HG03066 (cell line): ENCODE results near the gene EID3.
"Not testable (repeated sequence)": the region's sequence is repeated elsewhere in the genome, so short reads cannot be mapped to it uniquely, and the experiment has no call there.

Experiments used
- ATAC-seq: cut with Tn5 transposase; IDR thresholded peaks from one replicate; pipeline ENCODE4 v1.9.1; 2021; ENCODE audit warnings: low read depth; ENCODE audit not compliant: unreplicated experiment

EID3 gene

GRCh38 chr12:104303538-104304151, at the start of gene EID3:
Gene EID3, plus strand, starts transcription at chr12:104303739. Its CDS starts 196 bp downstream, at chr12:104303935.
- peak; percentile 85 for ATAC-seq

GRCh38 chr12:104257913-104258472, 45.5 kb upstream of the EID3 start:
- no peak for ATAC-seq

- ATAC-seq, result no peak
Measured at GRCh38 chr12:104258476-104259067, 45.0 kb upstream of the EID3 start.

- ATAC-seq, result no peak
Measured at GRCh38 chr12:104263026-104263425, 40.5 kb upstream of the EID3 start.

- no peak for ATAC-seq
Measured at GRCh38 chr12:104263580-104264358, 39.8 kb upstream of the EID3 start.

GRCh38 chr12:104265436-104265835, 38.1 kb upstream of the EID3 start:
- ATAC-seq, result not testable (repeated sequence)

- no peak for ATAC-seq
Measured at GRCh38 chr12:104272938-104273337, 30.6 kb upstream of the EID3 start.

- no peak for ATAC-seq
Measured at GRCh38 chr12:104273503-104273902, 30.0 kb upstream of the EID3 start.

- no peak for ATAC-seq
Measured at GRCh38 chr12:104274811-104275210, 28.7 kb upstream of the EID3 start.

GRCh38 chr12:104275689-104276088, 27.9 kb upstream of the EID3 start:
- ATAC-seq, result no peak

- peak; percentile 72 for ATAC-seq
Measured at GRCh38 chr12:104276273-104277131, 27.0 kb upstream of the EID3 start.

- ATAC-seq, result no peak
Measured at GRCh38 chr12:104279164-104279563, 24.4 kb upstream of the EID3 start.

GRCh38 chr12:104280111-104280510, 23.4 kb upstream of the EID3 start:
- no peak for ATAC-seq

GRCh38 chr12:104280717-104281458, 22.7 kb upstream of the EID3 start:
- no peak for ATAC-seq

GRCh38 chr12:104281636-104282035, 21.9 kb upstream of the EID3 start:
- ATAC-seq, result no peak

- no peak for ATAC-seq
Measured at GRCh38 chr12:104282109-104282508, 21.4 kb upstream of the EID3 start.

- no peak for ATAC-seq
Measured at GRCh38 chr12:104285740-104286515, 17.6 kb upstream of the EID3 start.

- peak; percentile 83 for ATAC-seq
Measured at GRCh38 chr12:104286516-104287482, 16.7 kb upstream of the EID3 start.
